ENCODE measurements around the gene SH3D21. TPM values are rescaled to one million over a fixed set of nuclear protein-coding genes. Genes with fewer than 3 reads are reported as not detected.

Gene SH3D21
- total RNA-seq, 2 experiments from 2014 or later: 15.2 to 16.7 TPM

DNA sequence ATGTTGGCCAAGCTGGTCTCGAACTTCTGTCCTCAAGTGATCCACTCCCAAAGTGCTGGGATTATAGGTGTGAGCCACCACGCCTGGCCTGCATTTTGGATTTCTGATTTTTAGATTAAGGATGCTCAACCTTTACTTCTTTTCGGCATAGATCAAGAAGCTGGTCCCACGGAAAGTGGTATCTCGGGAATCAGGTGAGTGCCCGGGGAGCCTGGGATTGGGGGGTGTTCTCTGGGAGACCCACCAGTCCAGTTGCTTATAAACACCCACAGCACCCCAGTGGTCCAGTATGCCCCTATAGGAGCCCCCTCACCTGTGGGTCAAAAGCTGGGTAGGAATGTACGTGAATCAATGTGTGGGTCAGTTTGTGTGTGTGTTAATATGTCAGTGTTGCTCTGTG lies 3.2 kb downstream of the SH3D21 start:
- peaks cover 25% of the 10 kb centered on the region for H3K4me1 ChIP-seq (ENCODE audit: insufficient read depth, low read length, poor library complexity, severe bottlenecking)
- intact Hi-C loops (cut with micrococcal nuclease; ENCODE audit: unreplicated experiment): loop anchor here (5.0 kb wide), 1 partner anchor 162 kb away; the partner anchor contains the start of gene TRAPPC3
- POLR2A ChIA-PET: interaction anchor here (0.8 to 1.6 kb wide), 2 partner anchors 10 to 22 kb away, joined by 3 read pairs; no protein-coding TSS in a partner anchor
- H3K9me2 ChIP-seq (ENCODE audit: insufficient read depth, low read length): no peaks in the 10 kb centered on the region
- peaks cover 28% of the 10 kb centered on the region for H3K36me3 ChIP-seq (ENCODE audit: insufficient read depth, low read length)
- no peak overlapping the region for H3K4me3 ChIP-seq (ENCODE audit: low read depth, low read length, poor library complexity, severe bottlenecking)
- TF ChIP-seq EZH2phosphoT487 (IDR thresholded peaks at IDR 0.05; ENCODE audit: borderline replicate concordance, low read depth, low read length): no peak
- TF ChIP-seq, protein P1, sequence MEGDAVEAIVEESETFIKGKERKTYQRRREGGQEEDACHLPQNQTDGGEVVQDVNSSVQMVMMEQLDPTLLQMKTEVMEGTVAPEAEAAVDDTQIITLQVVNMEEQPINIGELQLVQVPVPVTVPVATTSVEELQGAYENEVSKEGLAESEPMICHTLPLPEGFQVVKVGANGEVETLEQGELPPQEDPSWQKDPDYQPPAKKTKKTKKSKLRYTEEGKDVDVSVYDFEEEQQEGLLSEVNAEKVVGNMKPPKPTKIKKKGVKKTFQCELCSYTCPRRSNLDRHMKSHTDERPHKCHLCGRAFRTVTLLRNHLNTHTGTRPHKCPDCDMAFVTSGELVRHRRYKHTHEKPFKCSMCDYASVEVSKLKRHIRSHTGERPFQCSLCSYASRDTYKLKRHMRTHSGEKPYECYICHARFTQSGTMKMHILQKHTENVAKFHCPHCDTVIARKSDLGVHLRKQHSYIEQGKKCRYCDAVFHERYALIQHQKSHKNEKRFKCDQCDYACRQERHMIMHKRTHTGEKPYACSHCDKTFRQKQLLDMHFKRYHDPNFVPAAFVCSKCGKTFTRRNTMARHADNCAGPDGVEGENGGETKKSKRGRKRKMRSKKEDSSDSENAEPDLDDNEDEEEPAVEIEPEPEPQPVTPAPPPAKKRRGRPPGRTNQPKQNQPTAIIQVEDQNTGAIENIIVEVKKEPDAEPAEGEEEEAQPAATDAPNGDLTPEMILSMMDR (conservative IDR thresholded peaks at IDR 0.05; ENCODE audit: low read length): no peak
- BruUV-seq (replicated peaks): no TSS peak
- no peaks in the 10 kb centered on the region for H3K79me2 ChIP-seq (ENCODE audit: insufficient read depth, low read depth, low read length)
- no peak overlapping the region for H2AFZ ChIP-seq (ENCODE audit: low read length)
- no peaks in the 10 kb centered on the region for H3K9me3 ChIP-seq (ENCODE audit: low read length)
- CTCF ChIA-PET (ENCODE audit: unreplicated experiment): no interaction called here
- DNase-seq (ENCODE audit: low spot score): no peak
- H3K27ac ChIP-seq (ENCODE audit: low read depth, low read length, poor library complexity, severe bottlenecking): no peak overlapping the region
- no peaks in the 10 kb centered on the region for H4K20me1 ChIP-seq (ENCODE audit: insufficient read depth, low read length)
- no peak overlapping the region for H3K4me2 ChIP-seq (ENCODE audit: low read length)

DNA sequence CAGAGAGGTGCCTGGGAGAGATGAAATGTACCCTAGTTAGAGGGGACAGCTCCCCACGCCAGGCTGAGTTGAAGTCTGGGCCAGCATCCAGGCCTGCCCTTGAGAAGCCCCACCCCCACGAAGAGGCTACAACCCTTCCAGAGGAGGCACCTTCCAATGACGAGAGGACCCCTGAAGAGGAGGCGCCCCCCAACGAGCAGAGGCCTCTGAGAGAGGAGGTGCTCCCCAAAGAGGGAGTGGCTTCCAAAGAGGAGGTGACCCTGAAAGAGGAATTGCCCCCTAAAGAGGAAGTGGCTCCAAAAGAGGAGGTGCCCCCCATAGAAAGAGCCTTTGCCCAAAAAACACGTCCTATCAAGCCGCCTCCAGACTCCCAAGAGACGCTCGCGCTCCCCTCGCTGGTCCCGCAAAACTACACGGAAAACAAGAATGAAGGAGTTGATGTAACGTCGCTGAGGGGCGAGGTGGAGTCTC lies 14.2 kb downstream of the SH3D21 start:
- Histone ChIP-seq H3K4me2 (ENCODE audit: low read length) (no peak overlapping the region), H3K9me3 (ENCODE audit: low read length) (no peaks in the 10 kb centered on the region), H2AFZ (ENCODE audit: low read length) (no peak overlapping the region), H3K4me1 (ENCODE audit: insufficient read depth, low read length, poor library complexity, severe bottlenecking) (peaks cover 20% of the 10 kb centered on the region), H3K4me3 (ENCODE audit: low read depth, low read length, poor library complexity, severe bottlenecking) (no peak overlapping the region), H3K27ac (ENCODE audit: low read depth, low read length, poor library complexity, severe bottlenecking) (no peak overlapping the region), H3K9me2 (ENCODE audit: insufficient read depth, low read length) (no peaks in the 10 kb centered on the region), H3K79me2 (ENCODE audit: insufficient read depth, low read depth, low read length) (no peaks in the 10 kb centered on the region), H4K20me1 (ENCODE audit: insufficient read depth, low read length) (no peaks in the 10 kb centered on the region), H3K36me3 (ENCODE audit: insufficient read depth, low read length) (no peaks in the 10 kb centered on the region)
- no peak for TF ChIP-seq EZH2phosphoT487 (IDR thresholded peaks at IDR 0.05; ENCODE audit: borderline replicate concordance, low read depth, low read length)
- TF ChIP-seq, protein P1 (conservative IDR thresholded peaks at IDR 0.05; ENCODE audit: low read length): no peak
- ChIA-PET CTCF (ENCODE audit: unreplicated experiment) (no interaction called here), POLR2A (no interaction called here)
- BruUV-seq (replicated peaks): no TSS peak
- DNase-seq (ENCODE audit: low spot score): no peak
- intact Hi-C loops (cut with micrococcal nuclease; ENCODE audit: unreplicated experiment): no loop called here

DNA sequence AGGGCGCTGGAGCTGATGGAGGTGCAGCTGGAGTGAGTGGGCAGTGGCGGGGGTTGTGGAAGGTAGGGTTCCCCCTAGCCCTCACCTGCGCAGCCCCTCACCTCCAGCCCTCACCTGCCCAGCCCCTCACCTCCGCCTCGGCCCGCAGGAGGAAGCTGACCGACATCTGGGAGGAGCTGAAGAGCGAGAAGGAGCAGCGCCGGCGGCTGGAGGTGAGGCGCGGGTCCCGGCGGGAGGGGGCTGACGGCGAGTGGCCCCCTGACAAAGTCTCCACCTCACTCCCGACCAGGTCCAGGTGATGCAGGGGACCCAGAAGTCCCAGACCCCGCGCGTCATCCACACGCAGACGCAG lies 14.6 kb downstream of the SH3D21 start:
- TF ChIP-seq, protein P1 (conservative IDR thresholded peaks at IDR 0.05; ENCODE audit: low read length): no peak
- TF ChIP-seq EZH2phosphoT487 (IDR thresholded peaks at IDR 0.05; ENCODE audit: borderline replicate concordance, low read depth, low read length): no peak
- no peak for DNase-seq (ENCODE audit: low spot score)
- H3K79me2 ChIP-seq (ENCODE audit: insufficient read depth, low read depth, low read length): no peaks in the 10 kb centered on the region
- no peaks in the 10 kb centered on the region for H4K20me1 ChIP-seq (ENCODE audit: insufficient read depth, low read length)
- H3K4me1 ChIP-seq (ENCODE audit: insufficient read depth, low read length, poor library complexity, severe bottlenecking): peaks cover 20% of the 10 kb centered on the region
- no peaks in the 10 kb centered on the region for H3K9me3 ChIP-seq (ENCODE audit: low read length)
- ChIA-PET CTCF (ENCODE audit: unreplicated experiment) (no interaction called here), POLR2A (no interaction called here)
- no peak overlapping the region for H3K4me3 ChIP-seq (ENCODE audit: low read depth, low read length, poor library complexity, severe bottlenecking)
- intact Hi-C loops (cut with micrococcal nuclease; ENCODE audit: unreplicated experiment): no loop called here
- no peak overlapping the region; the same call in 1 of the 2 replicates for H3K4me2 ChIP-seq (ENCODE audit: low read length)
- H2AFZ ChIP-seq (ENCODE audit: low read length): no peak overlapping the region
- no peak overlapping the region for H3K27ac ChIP-seq (ENCODE audit: low read depth, low read length, poor library complexity, severe bottlenecking)
- no TSS peak for BruUV-seq (replicated peaks)
- no peaks in the 10 kb centered on the region for H3K36me3 ChIP-seq (ENCODE audit: insufficient read depth, low read length)
- no peaks in the 10 kb centered on the region for H3K9me2 ChIP-seq (ENCODE audit: insufficient read depth, low read length)
